Panc1 (cell line): ENCODE data around the gene PVALB.

ENCODE experiments used
- POLR2AphosphoS5 ChIP-seq: IDR thresholded peaks from 2 replicates; pipeline ENCODE4 v1.6.1; 2012; ENCODE audit warnings: mild to moderate bottlenecking, low read depth, low read length, moderate library complexity
- SIN3A ChIP-seq: IDR thresholded peaks from 2 replicates; pipeline ENCODE4 v1.6.1; 2012; ENCODE audit warnings: low read depth, mild to moderate bottlenecking, low read length, moderate library complexity, borderline replicate concordance; ENCODE audit not compliant: insufficient read depth
- TCF7L2 ChIP-seq: IDR thresholded peaks from 2 replicates; pipeline ENCODE4 v1.6.1; 2011; ENCODE audit warnings: mild to moderate bottlenecking, low read depth, low read length, inconsistent platforms
- TF ChIP-seq, protein P1 (sequence below): fragments of 450-650 bp; IDR thresholded peaks from 2 replicates; pipeline ENCODE4 v1.5.1; 2017; ENCODE audit warnings: mild to moderate bottlenecking
- TF ChIP-seq, protein P2 (sequence below), 2 experiments: IDR thresholded peaks; 2 replicates each; pipeline ENCODE4 v1.6.1; 2011 to 2012; ENCODE audit warnings: low read depth in 2 of 2, control low read depth in 1 of 2, low read length in 1 of 2, mild to moderate bottlenecking in 1 of 2, moderate library complexity in 1 of 2; ENCODE audit not compliant: insufficient read depth in 1 of 2

DNA sequence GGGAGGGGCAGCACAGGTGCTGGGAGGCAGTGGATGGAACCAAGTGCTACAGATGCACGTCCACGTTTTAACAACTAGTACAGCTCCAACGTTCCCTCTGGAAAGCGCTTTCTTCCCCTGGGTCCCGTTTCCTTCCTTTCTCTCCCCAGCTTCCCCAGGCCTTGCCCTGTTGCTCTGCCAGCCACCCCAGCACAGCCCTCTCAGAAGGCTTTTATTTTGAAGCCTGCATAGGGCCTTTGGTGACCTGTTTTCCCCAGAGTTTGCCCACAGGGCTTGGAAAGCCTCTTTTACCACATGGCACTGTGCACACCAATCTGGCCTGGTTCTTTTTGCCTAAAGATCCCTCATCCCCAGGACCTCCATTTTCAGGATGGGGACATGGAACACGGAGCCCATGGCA lies 30.1 kb upstream of the PVALB start:
- TF ChIP-seq, protein P1, sequence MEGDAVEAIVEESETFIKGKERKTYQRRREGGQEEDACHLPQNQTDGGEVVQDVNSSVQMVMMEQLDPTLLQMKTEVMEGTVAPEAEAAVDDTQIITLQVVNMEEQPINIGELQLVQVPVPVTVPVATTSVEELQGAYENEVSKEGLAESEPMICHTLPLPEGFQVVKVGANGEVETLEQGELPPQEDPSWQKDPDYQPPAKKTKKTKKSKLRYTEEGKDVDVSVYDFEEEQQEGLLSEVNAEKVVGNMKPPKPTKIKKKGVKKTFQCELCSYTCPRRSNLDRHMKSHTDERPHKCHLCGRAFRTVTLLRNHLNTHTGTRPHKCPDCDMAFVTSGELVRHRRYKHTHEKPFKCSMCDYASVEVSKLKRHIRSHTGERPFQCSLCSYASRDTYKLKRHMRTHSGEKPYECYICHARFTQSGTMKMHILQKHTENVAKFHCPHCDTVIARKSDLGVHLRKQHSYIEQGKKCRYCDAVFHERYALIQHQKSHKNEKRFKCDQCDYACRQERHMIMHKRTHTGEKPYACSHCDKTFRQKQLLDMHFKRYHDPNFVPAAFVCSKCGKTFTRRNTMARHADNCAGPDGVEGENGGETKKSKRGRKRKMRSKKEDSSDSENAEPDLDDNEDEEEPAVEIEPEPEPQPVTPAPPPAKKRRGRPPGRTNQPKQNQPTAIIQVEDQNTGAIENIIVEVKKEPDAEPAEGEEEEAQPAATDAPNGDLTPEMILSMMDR = no peak
- TF ChIP-seq, protein P2, sequence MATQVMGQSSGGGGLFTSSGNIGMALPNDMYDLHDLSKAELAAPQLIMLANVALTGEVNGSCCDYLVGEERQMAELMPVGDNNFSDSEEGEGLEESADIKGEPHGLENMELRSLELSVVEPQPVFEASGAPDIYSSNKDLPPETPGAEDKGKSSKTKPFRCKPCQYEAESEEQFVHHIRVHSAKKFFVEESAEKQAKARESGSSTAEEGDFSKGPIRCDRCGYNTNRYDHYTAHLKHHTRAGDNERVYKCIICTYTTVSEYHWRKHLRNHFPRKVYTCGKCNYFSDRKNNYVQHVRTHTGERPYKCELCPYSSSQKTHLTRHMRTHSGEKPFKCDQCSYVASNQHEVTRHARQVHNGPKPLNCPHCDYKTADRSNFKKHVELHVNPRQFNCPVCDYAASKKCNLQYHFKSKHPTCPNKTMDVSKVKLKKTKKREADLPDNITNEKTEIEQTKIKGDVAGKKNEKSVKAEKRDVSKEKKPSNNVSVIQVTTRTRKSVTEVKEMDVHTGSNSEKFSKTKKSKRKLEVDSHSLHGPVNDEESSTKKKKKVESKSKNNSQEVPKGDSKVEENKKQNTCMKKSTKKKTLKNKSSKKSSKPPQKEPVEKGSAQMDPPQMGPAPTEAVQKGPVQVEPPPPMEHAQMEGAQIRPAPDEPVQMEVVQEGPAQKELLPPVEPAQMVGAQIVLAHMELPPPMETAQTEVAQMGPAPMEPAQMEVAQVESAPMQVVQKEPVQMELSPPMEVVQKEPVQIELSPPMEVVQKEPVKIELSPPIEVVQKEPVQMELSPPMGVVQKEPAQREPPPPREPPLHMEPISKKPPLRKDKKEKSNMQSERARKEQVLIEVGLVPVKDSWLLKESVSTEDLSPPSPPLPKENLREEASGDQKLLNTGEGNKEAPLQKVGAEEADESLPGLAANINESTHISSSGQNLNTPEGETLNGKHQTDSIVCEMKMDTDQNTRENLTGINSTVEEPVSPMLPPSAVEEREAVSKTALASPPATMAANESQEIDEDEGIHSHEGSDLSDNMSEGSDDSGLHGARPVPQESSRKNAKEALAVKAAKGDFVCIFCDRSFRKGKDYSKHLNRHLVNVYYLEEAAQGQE (IDR thresholded peaks at IDR 0.05; ENCODE audit: insufficient read depth in 1 of 2, low read depth in 2 of 2, low read length in 1 of 2) = no peak
- TF ChIP-seq POLR2AphosphoS5 (no peak), TCF7L2 (no peak), SIN3A (no peak)
